GM19238 (cell line): ENCODE data around the gene PREP.

Experiments used
- DNase-seq: peaks from one replicate; pipeline ENCODE4 v3.0.0; 2011; ENCODE audit warnings: low spot score; ENCODE audit not compliant: insufficient read length

The PREP gene

GRCh38 chr6:105310371-105310770, 92.5 kb downstream of the PREP start:
- DNase-seq = no peak

DNA sequence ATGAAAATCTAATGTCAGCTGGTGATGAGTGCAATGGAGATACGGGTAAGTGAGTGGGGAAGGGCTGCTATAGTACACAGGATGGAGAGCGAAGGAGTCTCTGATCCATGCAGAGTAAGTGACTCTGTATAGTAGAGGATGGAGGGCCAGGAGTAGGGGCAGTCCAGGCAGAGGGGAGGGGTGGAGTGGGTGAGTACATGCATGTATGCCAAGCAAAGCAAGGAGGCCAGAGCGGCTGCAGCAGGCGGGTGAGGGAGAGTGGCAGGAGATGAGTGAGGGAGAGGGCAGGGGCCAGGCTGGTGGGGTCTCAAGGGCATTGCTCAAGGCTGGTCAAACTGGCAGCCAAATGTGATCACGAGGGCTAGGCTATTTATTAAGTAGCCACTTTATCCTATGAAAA, 94.0 kb downstream of the PREP start:
- no peak for DNase-seq

GRCh38 chr6:105305521-105305920, 97.4 kb downstream of the PREP start:
- no peak for DNase-seq

DNA sequence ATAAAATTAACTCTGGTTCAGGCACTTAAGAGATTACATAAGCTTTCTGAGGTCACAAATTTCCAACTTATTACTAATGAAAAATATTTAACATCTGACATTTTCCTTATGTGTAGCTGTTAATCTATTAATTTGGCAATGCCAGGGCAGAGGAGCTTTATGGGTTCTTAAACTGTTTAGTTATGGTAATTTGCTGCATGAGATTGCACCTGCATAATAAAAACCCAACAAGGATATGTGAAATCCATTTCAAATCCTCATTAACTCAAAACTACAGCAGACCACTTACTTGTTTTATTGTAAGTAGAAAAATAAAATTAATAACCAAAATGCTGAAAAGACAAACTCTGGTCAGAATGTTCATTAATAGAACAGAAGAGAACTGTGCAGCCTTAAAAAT, 98.1 kb downstream of the PREP start:
- DNase-seq = no peak

GRCh38 chr6:105304366-105304765, 98.5 kb downstream of the PREP start:
- no peak for DNase-seq

GRCh38 chr6:105302617-105303128, 100.2 kb downstream of the PREP start:
- no peak for DNase-seq

DNA sequence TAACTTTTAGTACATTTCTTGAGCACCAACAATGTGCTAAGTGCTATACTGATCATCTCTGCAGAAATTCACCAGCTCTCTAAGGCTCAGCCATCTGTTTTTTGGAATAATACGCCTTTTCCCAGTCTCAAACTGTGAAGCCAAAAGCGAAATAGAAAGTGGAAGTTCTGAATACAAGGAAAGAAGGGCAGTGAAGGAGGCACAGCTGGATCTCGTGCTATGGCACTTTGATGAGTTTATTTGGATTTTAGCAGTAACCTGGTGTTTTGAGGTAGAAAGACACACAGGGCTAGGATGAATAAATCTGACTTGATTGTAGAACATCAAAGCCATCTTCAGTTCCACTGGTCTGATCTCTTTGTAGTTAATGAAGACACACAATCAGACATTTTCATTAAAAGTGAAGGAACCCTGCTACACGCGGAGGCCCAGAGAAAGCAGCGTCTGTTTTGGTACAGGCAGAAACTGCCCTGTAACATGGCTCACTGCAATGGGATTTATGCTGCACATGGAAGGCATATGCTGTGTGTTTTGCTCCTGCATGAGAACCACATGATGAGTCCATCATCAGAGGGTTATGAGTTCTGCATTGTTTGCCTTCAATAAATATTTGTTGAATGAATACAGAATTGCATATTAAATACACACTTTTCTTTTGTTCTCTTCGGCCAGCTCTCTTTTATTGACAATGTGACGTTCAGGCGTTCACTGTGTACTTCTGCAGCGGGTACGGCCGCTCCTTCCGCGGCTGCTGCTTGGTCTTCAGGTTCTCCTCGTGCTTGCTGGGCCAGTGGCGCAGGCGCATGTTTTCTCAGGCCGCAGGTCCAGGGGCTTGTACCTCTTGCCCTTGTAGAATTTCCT, 100.9 kb downstream of the PREP start:
- no peak for DNase-seq

DNA sequence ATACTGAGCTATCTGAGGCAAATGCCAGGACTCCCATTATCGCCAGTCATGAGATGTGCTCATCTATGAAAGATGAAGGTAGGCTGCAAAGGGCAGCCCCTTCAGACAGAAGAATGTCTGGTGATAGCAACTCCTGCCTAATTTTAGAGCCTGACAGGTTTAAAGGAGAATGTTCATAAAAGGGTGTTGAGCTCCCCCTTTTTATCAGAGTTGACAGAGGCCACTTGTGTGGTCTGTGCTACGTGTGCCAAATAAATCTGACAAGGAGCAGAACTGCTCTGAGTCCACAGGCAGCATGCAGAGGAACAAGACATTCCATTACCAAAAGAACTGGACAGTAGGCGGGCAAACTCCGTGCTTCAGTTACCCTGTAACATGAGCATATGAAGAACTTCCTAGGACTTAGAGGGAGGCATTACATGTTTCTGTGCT, 101.8 kb downstream of the PREP start:
- no peak for DNase-seq

DNA sequence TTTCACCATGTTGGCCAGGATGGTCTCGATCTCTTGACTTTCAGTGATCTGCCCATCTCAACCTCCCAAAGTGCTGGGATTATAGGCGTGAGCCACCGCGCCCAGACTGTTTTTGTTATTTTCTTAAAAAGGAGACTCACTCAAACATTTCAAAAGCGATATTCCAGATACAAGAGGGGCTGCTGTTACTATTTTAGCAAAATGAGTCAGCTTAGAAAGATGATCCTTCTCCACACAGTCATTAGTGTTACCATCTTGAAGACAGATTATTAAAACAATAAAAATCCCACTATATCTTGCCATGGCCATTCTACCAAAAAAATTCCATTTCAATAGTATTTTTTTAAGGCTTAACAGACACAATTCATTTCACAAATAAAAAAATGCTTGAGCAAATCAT, 102.8 kb downstream of the PREP start:
- DNase-seq = no peak

- DNase-seq = no peak
These were observed 108.8 kb downstream of the PREP start for GRCh38 chr6:105294129-105294528.

- DNase-seq = no peak
These were observed 110.1 kb downstream of the PREP start for GRCh38 chr6:105292689-105293339.

GRCh38 chr6:105291525-105291924, 111.4 kb downstream of the PREP start:
- no peak for DNase-seq

GRCh38 chr6:105282631-105283585, 120.0 kb downstream of the PREP start:
- no peak for DNase-seq

GRCh38 chr6:105280033-105280432, 122.8 kb downstream of the PREP start:
- DNase-seq = no peak

GRCh38 chr6:105279463-105279862, 123.4 kb downstream of the PREP start:
- no peak for DNase-seq

- no peak for DNase-seq
These were observed 124.1 kb downstream of the PREP start for GRCh38 chr6:105278813-105279212.

- DNase-seq = no peak
These were observed 124.8 kb downstream of the PREP start for GRCh38 chr6:105278035-105278434.

GRCh38 chr6:105276374-105276773, 126.5 kb downstream of the PREP start:
- no peak for DNase-seq

- DNase-seq = no peak
These were observed 127.3 kb downstream of the PREP start for GRCh38 chr6:105275542-105275941.

DNA sequence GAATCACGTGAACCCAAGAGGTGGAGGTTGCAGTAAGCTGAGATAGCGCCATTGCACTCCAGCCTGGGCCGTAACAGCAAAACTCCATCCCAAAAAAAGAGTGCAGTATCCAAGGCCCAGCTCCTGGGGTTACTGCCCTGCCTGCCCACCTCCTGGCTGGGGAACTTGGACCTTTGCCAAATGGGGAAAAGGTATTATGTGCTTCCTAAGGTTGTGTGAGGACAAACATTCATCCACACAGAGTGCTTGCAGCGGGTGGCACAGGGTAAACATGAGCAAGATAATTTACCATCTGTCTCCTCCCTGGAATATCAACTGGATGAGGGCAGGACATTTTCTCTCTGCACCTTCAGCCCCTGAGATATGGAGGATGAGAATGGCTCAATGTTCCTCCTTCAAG, 128.2 kb downstream of the PREP start:
- no peak for DNase-seq

DNA sequence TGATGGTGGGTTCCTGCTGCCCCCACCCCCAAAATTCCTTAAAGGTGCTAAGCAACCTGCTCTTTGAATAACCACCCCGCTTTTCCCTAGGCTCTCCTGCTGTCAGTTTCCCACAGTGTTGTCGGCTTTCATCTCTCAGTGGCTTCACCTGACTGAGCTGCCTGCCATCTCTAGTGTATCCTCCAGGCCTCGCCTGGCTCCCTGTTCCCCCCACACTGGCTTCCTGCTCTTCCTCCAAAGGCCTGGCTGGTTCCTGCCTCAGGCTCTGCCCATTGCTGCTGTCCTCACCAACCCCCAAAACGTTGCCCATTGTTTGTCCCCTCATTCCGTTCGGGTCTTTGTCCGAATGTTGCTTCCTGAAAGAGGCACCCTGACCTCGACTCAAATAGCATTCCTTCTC, 129.3 kb downstream of the PREP start:
- DNase-seq = no peak

DNA sequence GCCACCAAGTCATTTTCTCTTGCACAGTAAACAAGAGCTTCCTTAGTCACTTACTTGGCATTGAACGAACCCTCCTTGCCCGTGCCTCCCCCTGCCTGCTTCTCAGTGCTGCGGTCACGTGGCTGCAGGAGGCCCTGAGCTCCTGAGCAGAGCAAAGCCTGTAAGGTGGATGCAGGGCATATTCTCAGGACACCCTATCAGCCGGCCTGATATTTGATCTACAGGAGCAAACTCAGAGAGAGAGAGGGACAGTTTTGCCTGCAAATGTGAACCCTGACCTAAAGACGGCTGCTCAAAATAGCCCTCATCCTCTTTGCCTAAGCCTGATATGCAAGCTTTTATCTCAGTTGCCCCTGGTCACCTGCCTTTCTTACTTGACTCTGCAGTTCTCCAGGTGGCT, 130.1 kb downstream of the PREP start:
- no peak for DNase-seq
